ENCODE measurements around the gene DAPK1.
A peak's percentile ranks its signal among the peaks of the same experiment; 100 is the strongest.
"Not testable (repeated sequence)": the region's sequence is repeated elsewhere in the genome, so short reads cannot be mapped to it uniquely, and the experiment has no call there.

DAPK1 gene

GRCh38 chr9:87718852-87719612, 221.4 kb downstream of the DAPK1 start:
- DNase-seq: peak; percentile 58

GRCh38 chr9:87720173-87720572, 222.5 kb downstream of the DAPK1 start:
- DNase-seq: no peak

GRCh38 chr9:87722393-87723088, 224.9 kb downstream of the DAPK1 start:
- DNase-seq: peak; percentile 97

- no peak for DNase-seq
Observed at GRCh38 chr9:87725356-87725899, 227.8 kb downstream of the DAPK1 start.

DNA sequence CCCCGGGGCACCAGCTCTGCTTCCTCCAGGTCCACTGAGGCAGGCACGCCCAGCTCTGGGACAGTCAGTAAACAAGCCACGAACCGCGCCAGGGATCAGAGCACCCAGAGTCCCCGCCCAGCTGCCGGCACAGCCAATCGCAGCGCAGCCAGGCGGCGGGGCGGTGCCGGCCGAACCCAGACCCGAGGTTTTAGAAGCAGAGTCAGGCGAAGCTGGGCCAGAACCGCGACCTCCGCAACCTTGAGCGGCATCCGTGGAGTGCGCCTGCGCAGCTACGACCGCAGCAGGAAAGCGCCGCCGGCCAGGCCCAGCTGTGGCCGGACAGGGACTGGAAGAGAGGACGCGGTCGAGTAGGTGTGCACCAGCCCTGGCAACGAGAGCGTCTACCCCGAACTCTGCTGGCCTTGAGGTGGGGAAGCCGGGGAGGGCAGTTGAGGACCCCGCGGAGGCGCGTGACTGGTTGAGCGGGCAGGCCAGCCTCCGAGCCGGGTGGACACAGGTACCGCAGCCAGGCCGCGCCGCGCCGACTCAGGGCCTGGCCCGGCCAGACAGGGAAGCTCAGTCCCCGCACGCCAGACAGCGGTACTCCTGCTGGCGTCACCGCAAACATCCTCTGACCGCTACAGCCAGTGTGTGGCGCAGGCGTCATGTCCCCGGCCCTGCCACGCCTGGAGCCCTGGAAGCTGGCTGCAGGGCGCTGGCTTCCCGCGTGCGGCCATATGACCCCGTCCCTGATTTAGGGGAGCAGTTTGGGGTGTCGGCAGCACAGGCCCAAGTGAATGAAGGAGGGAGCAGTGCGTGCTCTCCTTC, 228.4 kb downstream of the DAPK1 start, which contains the start of gene CTSL:
Gene CTSL (plus strand): TSS at position 220 of the 810 bp plus-strand sequence. CDS start 1,485 bp downstream, outside the sequence.
- DNase-seq: peak; percentile 81

GRCh38 chr9:87729246-87729645, 231.6 kb downstream of the DAPK1 start:
- peak; percentile 81 for DNase-seq

GRCh38 chr9:87731321-87731720, 233.7 kb downstream of the DAPK1 start:
- no peak for DNase-seq

DNA sequence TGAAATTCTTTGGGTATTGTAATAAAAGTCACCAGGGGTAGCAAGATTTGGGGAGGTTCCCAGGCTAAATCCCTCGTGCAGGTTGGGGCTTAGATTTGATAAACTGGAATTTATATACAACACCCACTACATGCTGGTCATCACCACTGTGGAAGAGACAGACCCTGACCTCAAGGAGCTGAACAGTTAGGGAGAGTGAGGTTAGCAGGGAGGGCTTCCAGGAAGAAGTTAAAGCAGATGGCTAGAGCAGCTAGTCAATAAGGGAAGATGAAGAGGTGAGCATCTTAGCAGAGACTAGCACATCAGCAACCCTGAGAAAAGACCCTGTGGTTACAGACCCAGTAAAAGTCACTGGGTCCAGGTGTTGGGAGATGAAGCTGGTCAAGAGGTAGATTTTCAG, 234.7 kb downstream of the DAPK1 start:
- DNase-seq: no peak

GRCh38 chr9:87732756-87733155, 235.1 kb downstream of the DAPK1 start:
- no peak for DNase-seq

DNA sequence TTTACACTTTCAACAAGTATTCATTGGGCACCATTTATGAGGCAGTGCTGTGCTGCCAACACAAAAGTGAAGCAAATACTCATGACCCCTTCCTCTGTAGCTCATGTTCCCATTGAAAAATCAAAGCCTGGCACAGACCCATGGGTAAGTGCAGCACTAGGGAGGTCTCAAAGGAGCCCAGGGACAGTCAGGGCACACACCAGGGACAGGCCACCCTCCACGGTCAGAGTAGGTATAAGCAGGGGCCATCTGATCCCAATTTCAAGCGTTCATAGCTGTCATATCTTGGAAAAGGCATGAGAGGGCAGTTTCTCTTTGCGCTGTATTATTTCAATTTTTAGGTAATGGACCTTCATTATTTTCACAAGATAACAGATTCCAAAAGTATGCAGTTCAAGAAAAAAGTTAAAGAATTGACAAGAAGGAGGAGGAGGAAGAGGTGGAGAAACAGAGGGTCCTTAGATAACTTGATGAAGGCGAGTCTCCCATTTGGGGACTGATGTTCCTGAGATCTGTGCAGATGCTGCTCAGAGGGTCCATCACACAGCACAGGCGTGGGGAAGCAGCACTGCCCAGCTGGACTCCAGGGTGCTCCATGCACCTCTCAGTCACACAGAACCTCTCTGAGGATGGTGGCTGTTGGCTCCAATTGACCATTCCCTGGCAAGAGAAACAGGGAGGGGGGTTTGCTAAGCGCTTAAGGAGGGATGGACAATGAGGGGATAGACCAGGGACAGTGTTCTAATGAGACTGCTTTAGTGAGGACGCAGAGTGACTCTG, 235.8 kb downstream of the DAPK1 start:
- DNase-seq: no peak

DNA sequence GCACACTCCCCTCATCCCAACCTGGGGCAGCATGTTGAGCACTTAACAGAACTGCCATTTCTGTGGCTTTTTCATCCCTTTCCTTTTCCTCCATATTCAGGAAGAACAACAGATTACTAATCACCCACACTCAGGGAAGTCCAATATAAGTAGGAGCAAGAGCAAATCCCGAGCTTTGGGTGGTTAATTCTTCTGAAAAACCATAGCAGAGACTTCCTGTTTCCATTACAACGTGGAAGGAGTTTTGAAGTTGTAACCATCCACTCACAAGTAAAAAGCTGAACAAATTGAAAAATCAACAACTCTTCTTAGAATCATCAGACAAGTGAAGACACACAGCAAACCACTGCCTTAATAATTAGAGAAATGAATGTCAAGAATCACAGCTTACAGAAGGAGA, 236.4 kb downstream of the DAPK1 start:
- DNase-seq: no peak

DNA sequence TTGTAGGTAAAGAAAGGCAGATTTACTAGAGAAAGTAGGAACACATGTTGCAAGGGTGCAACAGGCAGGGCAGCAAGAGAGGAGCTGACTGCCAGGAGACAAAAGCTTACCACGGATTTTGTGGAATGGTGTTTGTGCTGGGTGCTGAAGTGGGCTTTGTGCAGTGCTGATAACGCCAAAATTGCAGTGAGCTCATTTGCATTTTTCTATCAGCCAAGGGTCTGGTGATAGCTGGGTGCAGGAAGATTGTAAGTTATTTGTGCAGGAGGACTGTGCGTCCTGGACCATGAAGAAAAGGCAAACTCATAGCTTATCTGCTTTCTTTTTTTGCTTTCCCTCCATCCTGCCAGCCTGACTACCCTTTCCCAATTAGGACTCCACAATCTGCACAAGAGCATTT, 241.9 kb downstream of the DAPK1 start:
- no peak for DNase-seq

DNA sequence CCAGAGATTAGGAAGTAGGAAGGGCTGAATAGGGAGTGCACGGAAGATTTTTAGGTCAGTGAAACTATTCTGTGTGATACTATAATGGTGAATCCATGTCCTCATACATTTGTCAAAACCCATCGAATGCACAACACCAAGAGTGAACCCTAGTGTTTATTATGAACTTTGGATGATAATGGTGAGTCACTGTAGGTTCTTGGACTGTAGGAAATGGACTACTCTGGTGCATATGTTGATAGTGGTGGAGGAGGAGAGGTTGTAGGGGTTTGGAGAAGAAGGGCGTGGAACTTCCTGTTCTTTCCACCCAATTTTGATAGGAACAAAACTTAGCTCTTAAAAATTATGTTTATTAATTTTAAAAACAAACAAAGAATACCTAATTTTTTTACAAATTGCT, 242.5 kb downstream of the DAPK1 start:
- DNase-seq: no peak

GRCh38 chr9:87741326-87741725, 243.7 kb downstream of the DAPK1 start:
- DNase-seq: no peak

DNA sequence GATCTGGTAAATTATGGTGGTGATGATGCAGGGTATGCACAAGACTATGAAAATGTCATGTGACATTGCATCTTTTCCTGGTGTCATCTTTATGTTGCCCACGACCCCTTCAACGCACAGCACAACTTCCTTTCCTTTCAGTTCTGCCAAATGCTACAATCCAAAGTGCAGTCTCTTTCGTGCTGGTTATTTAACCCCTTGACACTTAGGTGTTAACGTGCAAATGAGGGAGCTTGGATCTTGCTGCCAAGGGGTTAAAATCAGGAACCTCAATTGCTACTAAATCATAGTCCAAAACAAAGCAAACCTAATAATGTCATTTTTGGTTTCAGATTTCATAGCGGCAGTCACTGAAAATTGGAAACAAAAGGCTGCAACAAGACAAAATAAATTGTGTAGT, 244.2 kb downstream of the DAPK1 start:
- no peak for DNase-seq

DNA sequence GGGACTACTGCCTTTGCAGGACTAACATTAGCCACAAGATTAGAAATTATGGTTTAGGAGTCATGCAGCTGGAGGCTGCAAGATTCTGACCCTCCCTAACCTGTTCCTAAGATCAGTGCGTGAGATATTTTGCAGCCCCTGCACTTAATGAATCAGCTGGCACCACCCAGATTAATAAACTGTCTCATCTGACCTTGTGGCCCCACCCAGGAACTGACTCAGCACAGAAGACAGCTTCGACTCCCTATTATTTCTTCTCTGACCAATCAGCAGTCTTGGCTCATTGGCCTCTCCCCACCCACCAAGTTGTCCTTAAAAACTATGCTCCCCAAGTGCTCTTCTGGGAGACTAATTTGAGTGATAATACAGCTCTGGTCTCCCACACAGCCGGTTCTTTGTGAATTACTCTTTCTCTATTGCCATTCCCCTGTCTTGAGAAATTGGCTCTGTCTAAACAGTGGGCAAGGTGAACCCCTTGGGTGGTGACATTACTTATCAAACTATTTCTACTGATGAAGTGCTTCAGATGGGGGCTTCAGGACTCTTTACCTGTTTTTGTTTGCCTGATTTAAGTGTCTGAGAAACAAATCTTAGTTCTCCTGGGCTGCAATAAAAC, 245.3 kb downstream of the DAPK1 start:
- DNase-seq: no peak

- DNase-seq: not testable (repeated sequence)
Observed at GRCh38 chr9:87744247-87744646, 246.6 kb downstream of the DAPK1 start.

DNA sequence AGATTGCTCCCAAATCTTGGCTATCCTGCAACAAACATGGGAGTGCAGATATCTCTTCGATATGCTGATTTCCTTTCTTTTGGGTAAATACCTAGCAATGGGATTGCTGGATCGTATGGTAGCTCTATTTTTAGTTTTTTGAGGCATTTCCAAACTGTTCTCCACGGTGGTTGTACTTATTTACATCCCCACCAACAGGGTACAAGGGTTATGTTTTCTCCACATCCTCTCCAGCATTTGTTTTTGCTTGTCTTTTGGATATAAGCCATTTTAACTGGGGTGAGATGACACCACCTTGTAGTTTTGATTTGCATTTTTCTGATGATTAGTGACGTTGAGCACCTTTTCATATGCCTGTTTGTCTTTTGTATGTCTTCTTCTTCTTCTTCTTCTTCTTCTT, 248.5 kb downstream of the DAPK1 start:
- no peak for DNase-seq

GRCh38 chr9:87748881-87749280, 251.2 kb downstream of the DAPK1 start:
- DNase-seq: no peak

DNA sequence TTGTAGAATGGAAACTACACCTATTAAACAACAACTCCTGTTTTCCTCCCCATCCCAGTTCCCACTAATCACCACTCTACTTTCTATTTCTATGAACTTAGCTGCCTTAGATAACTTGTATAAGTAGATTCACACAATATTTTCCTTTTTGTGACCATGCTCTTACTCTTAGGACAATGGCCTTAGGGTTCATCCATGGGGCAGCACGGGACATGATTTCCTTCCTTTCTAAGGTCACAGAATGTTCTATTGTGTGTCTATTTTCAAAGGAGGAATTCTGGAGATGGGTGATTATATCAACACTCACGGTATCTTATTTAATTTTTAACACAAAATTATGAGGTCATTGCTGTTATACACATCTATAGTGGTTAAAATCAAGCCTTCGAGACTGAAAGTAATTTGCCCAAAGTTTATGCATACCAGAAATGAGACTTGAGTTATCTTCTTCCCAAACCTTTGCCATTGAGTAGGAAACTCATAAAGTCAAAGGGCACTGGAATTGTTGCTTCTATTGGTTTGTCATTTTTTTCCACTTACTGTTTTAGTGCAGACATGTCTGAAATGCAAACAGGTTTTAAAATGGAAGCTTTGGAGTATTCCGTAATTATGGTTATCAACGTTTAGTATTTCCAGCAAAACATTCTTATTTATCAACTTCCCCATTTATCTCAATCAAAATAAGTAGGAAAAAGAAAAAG, 251.8 kb downstream of the DAPK1 start:
- no peak for DNase-seq

- no peak for DNase-seq
Observed at GRCh38 chr9:87750726-87751125, 253.1 kb downstream of the DAPK1 start.

Data from inflammatory macrophage treated with lipopolysaccharide for 4 hours (primary cell).